Activated naive CD4-positive, alpha-beta T cell treated with anti-CD3 and anti-CD28 coated beads, Interleukin-2, amount 50 U/mL, for 16 hours (primary cell): ENCODE measurements around the gene ROBO1.

Source experiments
- DNase-seq: peaks from one replicate; pipeline ENCODE4 v3.0.0-alpha.2; 2020

The ROBO1 gene

GRCh38 chr3:79041621-79042020 is 726.2 kb downstream of the ROBO1 start:
- no peak for DNase-seq

GRCh38 chr3:79040701-79041100 is 727.1 kb downstream of the ROBO1 start:
- DNase-seq = no peak

DNA sequence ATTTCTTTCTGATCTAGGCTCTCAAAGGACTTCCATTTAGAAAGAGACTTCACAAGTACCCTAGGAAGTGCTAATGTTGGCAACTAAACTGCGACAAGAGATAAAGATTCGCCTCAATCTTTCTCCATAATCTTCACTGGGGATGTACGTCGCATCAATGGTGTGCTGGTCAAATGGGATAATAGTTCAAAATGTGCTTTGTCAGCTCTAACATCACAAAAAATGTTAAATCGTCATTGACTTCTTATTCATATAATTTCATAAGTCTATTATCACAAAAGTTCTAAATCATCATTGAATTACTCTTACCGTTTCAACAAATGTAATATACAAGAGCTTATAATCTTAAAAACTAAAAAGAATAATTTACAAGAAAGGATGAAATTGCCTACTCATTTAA is 727.7 kb downstream of the ROBO1 start:
- DNase-seq = no peak

GRCh38 chr3:79039192-79039591 is 728.6 kb downstream of the ROBO1 start:
- DNase-seq = no peak

- DNase-seq = no peak
Observed at GRCh38 chr3:79038636-79039035, 729.2 kb downstream of the ROBO1 start.

GRCh38 chr3:79038057-79038456 is 729.7 kb downstream of the ROBO1 start:
- no peak for DNase-seq

GRCh38 chr3:79032686-79033318 is 735.0 kb downstream of the ROBO1 start:
- DNase-seq = no peak

GRCh38 chr3:79030157-79030556 is 737.6 kb downstream of the ROBO1 start:
- no peak for DNase-seq

DNA sequence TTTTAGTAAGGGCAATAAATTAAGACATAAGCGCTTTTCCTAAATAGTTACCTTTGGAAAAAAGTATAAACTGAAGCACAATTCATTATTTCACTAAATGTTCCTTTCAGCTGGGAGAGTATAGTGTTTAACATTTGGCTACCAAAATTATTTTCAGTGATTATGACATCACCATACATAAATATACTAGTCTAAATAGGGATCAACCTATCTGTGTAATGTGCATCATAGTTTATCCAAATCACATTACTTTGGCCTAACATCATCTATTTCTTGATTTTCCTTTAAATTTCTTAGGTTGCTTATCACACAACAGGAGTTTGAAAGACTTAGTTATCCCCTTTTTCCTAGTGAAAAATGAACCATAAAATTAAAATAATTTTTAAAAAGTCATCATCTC is 738.9 kb downstream of the ROBO1 start:
- no peak for DNase-seq

GRCh38 chr3:79027593-79027992 is 740.2 kb downstream of the ROBO1 start:
- DNase-seq = no peak

DNA sequence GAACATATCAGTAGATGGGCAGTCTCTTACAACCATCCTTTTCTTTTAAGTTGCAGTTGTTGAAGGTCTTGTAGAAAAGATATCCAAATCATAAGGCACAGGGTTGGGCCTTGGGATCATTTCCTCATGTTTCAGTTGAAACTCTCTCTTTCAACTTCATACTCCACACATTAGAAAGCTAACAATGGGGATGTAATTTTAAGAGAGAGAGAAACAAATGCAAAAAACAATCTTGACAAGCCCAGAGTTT is 747.9 kb downstream of the ROBO1 start:
- no peak for DNase-seq

- no peak for DNase-seq
Observed at GRCh38 chr3:79019137-79019923, 748.5 kb downstream of the ROBO1 start.

DNA sequence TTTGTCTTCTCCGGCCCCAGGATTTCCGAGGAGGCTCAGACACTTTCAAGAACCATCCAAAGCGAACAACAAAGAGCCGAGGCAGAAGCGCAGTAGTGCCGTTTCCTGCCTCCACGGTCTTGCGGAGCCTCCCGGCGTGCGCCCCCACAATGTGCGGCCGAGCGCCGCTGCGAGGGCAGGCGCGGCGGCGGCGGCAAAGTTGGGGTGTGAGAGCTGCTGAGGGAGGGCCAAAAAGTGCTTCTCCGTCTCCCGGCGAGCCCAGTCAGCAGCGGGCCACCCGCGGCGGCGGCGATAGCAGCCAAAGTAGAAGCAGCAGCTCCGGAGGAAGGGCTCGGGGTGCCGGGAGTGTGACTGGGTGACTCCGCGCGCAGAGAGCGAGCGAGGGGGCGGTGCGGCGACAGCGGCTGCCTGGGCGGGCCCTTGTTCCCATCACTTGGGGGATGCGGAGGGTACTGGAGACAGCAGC is 749.1 kb downstream of the ROBO1 start:
- no peak for DNase-seq

GRCh38 chr3:79018265-79018664 is 749.5 kb downstream of the ROBO1 start:
- DNase-seq = no peak

- no peak for DNase-seq
Observed at GRCh38 chr3:79016587-79017376, 751.0 kb downstream of the ROBO1 start.

DNA sequence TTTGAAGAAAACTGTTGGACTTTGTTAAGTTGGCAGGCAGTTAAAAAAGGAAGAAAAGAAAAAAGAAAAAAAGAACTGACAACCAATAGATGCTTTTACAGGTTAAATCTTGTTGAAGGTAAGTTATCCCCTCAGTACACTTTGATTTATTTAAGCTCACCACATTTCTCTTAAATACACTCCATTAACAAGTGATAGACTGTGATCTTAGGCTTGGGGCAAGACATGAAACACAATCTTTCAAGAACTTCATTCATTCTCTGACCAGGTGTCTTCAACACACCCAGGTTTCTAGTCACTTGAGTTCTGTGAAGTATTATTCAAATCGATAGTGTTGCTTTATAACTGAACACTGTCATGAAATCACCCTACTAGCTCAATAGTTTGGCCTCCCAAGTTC is 751.9 kb downstream of the ROBO1 start:
- no peak for DNase-seq

- DNase-seq = no peak
Observed at GRCh38 chr3:79012946-79013362, 754.8 kb downstream of the ROBO1 start.

DNA sequence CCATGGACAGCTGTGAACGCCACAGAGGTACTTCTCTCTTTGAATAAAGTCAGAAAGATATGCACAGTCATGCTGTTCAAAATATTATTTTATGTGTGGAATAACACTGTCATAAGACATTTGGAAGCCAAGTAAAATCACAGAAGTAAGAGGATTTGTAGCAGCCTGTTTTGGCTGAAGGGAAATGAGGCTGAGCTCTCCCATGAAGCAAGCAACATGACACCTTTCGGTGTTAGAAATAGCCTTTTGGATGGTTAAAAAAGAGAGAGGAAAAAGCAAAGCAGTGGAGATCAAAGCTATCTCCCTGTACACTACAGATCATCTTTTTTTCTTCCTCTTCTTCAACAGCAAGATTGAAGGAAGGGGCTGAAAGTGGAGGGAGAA is 755.3 kb downstream of the ROBO1 start:
- no peak for DNase-seq

DNA sequence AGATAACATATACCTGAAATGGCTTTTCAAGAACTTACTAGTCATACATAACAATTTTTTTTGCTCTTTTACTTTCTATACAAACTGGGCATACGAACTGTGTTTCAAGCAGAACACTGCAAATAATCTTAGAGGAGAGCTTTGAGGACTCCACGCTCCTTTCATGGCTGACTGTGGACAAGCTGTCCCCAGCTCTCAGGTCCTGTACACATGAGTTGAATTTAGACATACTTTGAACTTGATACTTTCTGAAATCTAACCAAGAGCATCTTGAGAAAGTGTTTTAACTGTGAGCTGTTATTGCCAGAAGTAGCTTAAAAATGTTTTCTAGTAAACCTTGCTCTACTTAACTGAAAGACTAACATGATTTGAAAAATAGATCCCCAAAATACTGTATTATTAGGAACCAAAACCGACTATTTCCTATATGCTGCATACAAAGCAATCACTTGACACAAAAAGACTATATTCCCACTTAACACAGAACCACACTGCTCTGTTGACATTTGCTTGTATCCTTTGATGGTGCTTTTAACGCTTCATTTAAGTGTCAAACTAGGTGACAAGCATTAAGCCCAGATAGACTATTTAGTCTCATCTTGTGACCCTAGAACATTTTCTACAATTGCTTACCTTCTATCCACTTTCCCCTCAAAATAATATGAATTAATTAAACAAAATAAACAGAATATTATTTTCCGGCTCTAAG is 755.8 kb downstream of the ROBO1 start:
- no peak for DNase-seq

DNA sequence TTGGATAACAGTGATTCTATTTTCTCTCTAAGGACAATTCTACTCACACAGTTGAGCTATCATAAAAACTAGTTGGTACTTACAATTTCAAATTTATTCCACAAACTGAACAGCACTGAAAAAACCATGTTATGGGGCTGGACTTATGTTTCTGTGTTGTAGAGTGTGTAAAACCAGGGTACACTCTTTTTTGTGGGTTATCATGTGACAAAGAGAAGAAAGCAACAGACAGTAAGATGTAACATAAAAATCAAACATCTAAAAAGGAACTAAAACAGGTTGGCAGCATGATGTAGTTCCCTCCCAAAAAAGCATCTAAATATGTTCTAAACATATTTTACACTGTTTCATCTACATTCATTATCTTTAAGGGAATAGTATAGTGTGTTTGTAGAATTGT is 757.9 kb downstream of the ROBO1 start:
- no peak for DNase-seq

DNA sequence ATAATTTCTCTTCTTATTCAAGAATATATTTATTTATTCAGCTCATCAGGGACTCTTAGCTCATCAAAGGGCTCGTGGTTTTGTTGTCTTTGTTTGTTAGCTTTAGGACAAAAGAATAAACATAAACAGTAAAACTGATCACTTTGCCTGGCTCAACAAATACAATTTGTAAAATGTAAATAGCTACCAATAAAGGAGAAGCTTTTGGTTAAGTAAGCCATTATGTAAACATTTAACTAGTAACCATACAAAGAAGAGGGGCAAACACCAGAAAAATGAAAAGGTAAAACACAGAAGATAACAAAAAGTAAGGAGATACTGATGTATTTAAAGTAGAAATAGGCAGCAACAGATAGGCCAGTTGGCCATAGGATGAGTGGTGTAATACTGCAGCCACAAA is 761.7 kb downstream of the ROBO1 start:
- DNase-seq = no peak

DNA sequence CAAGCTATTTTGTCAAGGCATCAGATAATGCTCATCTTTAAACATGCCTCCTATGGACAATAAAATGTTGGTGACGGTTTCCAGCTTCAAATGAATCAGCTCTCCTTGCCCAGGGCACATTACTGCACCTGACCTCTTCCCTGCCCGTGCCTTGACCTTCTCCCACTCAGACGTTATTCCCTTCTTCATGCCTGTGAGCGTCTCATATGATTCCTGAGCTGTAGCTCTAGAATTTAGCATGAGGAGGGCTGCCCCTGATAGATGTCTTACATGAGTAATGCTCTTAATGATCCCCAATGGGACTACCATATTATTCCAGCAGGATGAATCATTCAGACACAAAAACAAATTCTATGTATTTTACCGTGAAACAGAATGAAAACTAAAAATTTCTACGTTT is 762.7 kb downstream of the ROBO1 start:
- no peak for DNase-seq

DNA sequence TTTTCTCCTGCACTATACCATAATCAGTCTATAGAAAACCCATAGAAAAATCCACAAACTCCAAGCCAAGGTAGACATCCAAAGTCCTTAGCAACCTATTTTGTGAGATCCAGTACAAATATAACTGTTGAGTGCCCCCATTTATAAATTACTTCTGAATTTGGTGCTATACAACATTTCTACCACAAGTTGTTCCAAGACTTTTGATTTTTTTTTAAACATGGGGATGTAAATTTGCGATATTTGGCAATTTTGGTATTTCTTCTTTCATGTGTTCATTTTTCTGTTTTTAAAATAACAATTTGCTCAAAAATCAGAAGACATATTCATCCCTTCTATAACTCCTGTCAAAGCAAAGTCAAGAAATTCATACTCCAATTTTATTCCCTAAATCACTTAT is 763.8 kb downstream of the ROBO1 start:
- DNase-seq = no peak
